A673 (cell line): ENCODE data around the gene MBTPS1.

Source experiments
- EZH2 ChIP-seq: fragments of 200-600 bp; sonication (generic); IDR thresholded peaks from 2 replicates; pipeline ENCODE4 v1.6.1; 2017; ENCODE audit warnings: borderline replicate concordance, low read depth, mild to moderate bottlenecking, mixed read lengths, antibody characterized with exemption, low read length; ENCODE audit not compliant: poor library complexity, severe bottlenecking
- TF ChIP-seq, protein P1 (sequence below): fragments of 300-800, 200-600 bp; sonication (generic); conservative IDR thresholded peaks from 2 replicates; pipeline ENCODE4 v1.5.1; 2017; ENCODE audit warnings: low read depth, mild to moderate bottlenecking, antibody characterized with exemption, low read length, moderate library complexity, mixed read lengths

DNA sequence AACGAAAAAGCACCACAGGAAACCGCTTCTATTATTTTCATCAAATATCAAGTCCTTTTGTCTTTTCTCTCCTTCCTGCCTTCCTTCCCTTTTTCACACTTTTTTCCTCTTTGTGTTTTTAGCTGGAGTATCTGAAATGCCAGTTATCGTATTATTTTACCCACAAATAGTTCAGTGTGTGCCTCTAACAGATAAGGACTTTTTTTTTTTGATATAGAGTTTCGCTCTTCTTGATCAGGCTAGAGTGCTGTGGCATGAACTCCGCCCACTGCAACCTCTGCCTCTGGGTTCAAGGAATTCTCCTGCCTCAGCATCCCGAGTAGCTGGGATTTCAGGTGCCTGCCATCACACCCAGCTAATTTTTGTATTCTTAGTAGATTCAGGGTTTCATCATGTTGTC is 39.0 kb upstream of the MBTPS1 start:
- TF ChIP-seq, protein P1, sequence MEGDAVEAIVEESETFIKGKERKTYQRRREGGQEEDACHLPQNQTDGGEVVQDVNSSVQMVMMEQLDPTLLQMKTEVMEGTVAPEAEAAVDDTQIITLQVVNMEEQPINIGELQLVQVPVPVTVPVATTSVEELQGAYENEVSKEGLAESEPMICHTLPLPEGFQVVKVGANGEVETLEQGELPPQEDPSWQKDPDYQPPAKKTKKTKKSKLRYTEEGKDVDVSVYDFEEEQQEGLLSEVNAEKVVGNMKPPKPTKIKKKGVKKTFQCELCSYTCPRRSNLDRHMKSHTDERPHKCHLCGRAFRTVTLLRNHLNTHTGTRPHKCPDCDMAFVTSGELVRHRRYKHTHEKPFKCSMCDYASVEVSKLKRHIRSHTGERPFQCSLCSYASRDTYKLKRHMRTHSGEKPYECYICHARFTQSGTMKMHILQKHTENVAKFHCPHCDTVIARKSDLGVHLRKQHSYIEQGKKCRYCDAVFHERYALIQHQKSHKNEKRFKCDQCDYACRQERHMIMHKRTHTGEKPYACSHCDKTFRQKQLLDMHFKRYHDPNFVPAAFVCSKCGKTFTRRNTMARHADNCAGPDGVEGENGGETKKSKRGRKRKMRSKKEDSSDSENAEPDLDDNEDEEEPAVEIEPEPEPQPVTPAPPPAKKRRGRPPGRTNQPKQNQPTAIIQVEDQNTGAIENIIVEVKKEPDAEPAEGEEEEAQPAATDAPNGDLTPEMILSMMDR, result no peak
- no peak for TF ChIP-seq EZH2
